ENCODE results near the gene CLIC6.

CLIC6 gene

DNA sequence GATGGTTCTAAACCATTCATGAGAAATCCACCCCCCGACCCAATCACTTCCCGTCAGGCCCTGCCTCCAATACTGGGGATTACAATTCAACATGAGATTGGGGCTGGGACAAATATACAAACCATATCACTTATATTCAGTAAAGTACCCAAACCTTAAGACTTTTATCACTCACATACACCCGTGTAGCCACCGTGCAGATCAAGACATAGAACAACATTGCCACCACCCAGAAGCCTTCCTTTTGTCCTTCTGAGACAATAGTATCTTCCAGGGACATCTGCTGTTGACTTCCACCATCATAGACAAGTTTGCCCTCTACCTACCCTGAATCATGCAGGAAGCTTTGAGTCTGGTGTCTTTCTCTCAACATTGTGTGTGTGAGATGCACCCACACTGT, 37.5 kb downstream of the CLIC6 start:
- TF ChIP-seq YY1 (IDR thresholded peaks at IDR 0.05; ENCODE audit: low read depth): no peak
- TF ChIP-seq CREB1 (IDR thresholded peaks at IDR 0.05; ENCODE audit: low read depth): no peak
- no peak for TF ChIP-seq TAF1 (IDR thresholded peaks at IDR 0.05; ENCODE audit: low read depth)
- TF ChIP-seq CEBPB (IDR thresholded peaks at IDR 0.05): no peak
- no peak for TF ChIP-seq ZBTB7A (IDR thresholded peaks at IDR 0.05; ENCODE audit: low read depth)
- TF ChIP-seq FOXM1 (IDR thresholded peaks at IDR 0.05; ENCODE audit: borderline replicate concordance, low read depth): no peak
- TF ChIP-seq, protein P1, sequence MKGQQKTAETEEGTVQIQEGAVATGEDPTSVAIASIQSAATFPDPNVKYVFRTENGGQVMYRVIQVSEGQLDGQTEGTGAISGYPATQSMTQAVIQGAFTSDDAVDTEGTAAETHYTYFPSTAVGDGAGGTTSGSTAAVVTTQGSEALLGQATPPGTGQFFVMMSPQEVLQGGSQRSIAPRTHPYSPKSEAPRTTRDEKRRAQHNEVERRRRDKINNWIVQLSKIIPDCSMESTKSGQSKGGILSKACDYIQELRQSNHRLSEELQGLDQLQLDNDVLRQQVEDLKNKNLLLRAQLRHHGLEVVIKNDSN (IDR thresholded peaks at IDR 0.05): no peak

DNA sequence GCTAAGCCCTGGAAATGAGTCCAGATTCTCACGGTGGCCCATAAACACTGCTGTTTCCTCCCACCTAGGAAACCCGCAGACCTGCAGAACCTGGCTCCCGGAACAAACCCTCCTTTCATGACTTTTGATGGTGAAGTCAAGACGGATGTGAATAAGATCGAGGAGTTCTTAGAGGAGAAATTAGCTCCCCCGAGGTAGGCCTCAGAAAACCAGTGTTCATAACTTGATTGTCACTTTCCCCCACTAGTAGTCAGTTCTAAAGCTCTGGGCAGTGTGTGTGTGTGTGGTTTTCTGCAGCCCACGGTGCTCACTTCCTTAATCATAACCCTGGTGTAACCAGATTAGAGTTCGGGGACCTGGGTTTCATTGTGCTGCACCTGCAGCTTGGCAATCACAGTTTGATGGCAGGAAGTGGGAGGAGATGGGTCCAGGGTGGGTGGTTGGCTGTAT, 39.1 kb downstream of the CLIC6 start:
- TF ChIP-seq NFIC (IDR thresholded peaks at IDR 0.05) (no peak), CEBPB (IDR thresholded peaks at IDR 0.05) (no peak), TEAD4 (IDR thresholded peaks at IDR 0.05) (no peak), TAF1 (IDR thresholded peaks at IDR 0.05; ENCODE audit: low read depth) (no peak), RAD21 (IDR thresholded peaks at IDR 0.05; ENCODE audit: low read depth) (no peak), YY1 (IDR thresholded peaks at IDR 0.05; ENCODE audit: low read depth) (no peak), EGR1 (IDR thresholded peaks at IDR 0.05) (no peak), CREB1 (IDR thresholded peaks at IDR 0.05; ENCODE audit: low read depth) (no peak), FOXM1 (IDR thresholded peaks at IDR 0.05; ENCODE audit: borderline replicate concordance, low read depth) (no peak)
- TF ChIP-seq, protein P2, sequence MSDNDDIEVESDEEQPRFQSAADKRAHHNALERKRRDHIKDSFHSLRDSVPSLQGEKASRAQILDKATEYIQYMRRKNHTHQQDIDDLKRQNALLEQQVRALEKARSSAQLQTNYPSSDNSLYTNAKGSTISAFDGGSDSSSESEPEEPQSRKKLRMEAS (IDR thresholded peaks at IDR 0.05): no peak
- TF ChIP-seq, protein P1 (IDR thresholded peaks at IDR 0.05): no peak

DNA sequence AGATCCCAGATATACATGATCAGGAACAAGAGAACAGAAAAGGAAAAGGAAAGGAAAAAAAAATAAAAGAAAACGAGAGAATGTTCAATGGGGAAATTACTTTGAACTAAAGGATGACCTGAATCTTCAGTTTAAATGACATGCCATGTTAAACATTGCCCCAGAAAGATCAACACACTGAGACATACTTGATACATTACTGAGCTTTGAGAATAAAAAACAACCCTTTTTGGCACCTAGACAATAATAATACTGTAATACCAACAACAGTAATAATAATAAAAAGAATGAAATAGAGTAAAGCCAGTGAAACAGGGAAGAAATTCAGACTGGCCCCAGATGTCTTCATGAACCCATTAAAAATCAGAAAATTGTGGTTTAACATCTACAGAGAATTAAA, 44.8 kb downstream of the CLIC6 start:
- TF ChIP-seq, protein P1 (IDR thresholded peaks at IDR 0.05): no peak
- TF ChIP-seq TEAD4 (IDR thresholded peaks at IDR 0.05) (no peak), RAD21 (IDR thresholded peaks at IDR 0.05; ENCODE audit: low read depth) (no peak), CREB1 (IDR thresholded peaks at IDR 0.05; ENCODE audit: low read depth) (no peak), TAF1 (IDR thresholded peaks at IDR 0.05; ENCODE audit: low read depth) (no peak), CEBPB (IDR thresholded peaks at IDR 0.05) (no peak), TCF12 (IDR thresholded peaks at IDR 0.05; ENCODE audit: low read depth) (no peak), NFIC (IDR thresholded peaks at IDR 0.05) (no peak), ZBTB7A (IDR thresholded peaks at IDR 0.05; ENCODE audit: low read depth) (no peak), FOXM1 (IDR thresholded peaks at IDR 0.05; ENCODE audit: borderline replicate concordance, low read depth) (no peak), EGR1 (IDR thresholded peaks at IDR 0.05) (no peak), YY1 (IDR thresholded peaks at IDR 0.05; ENCODE audit: low read depth) (no peak), EP300 (IDR thresholded peaks at IDR 0.05; ENCODE audit: borderline replicate concordance) (no peak)
- TF ChIP-seq, protein P2 (IDR thresholded peaks at IDR 0.05): no peak
- TF ChIP-seq, protein P3, sequence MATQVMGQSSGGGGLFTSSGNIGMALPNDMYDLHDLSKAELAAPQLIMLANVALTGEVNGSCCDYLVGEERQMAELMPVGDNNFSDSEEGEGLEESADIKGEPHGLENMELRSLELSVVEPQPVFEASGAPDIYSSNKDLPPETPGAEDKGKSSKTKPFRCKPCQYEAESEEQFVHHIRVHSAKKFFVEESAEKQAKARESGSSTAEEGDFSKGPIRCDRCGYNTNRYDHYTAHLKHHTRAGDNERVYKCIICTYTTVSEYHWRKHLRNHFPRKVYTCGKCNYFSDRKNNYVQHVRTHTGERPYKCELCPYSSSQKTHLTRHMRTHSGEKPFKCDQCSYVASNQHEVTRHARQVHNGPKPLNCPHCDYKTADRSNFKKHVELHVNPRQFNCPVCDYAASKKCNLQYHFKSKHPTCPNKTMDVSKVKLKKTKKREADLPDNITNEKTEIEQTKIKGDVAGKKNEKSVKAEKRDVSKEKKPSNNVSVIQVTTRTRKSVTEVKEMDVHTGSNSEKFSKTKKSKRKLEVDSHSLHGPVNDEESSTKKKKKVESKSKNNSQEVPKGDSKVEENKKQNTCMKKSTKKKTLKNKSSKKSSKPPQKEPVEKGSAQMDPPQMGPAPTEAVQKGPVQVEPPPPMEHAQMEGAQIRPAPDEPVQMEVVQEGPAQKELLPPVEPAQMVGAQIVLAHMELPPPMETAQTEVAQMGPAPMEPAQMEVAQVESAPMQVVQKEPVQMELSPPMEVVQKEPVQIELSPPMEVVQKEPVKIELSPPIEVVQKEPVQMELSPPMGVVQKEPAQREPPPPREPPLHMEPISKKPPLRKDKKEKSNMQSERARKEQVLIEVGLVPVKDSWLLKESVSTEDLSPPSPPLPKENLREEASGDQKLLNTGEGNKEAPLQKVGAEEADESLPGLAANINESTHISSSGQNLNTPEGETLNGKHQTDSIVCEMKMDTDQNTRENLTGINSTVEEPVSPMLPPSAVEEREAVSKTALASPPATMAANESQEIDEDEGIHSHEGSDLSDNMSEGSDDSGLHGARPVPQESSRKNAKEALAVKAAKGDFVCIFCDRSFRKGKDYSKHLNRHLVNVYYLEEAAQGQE (IDR thresholded peaks at IDR 0.05; ENCODE audit: low read depth): no peak

DNA sequence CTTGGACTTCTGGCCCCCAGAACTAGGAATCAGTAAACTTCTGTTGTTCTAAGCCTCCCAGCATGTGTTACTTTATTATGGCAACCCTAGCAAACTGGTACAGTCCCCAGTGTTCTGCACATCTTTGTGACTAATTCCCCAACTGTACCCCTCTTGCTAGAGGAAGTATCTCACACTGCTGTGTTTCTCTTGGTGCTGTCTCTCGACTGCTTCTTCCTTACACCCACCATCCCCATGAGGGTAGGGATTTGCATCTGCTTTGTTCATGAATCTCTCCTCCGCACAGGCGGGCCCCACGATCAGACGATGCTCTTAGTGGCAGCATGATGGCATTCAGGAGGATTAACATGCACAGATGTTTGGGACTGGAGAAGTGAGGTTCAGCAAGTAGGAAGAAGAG, 46.7 kb downstream of the CLIC6 start:
- TF ChIP-seq CEBPB (IDR thresholded peaks at IDR 0.05) (no peak), TEAD4 (IDR thresholded peaks at IDR 0.05) (no peak), EP300 (IDR thresholded peaks at IDR 0.05; ENCODE audit: borderline replicate concordance) (no peak), FOXM1 (IDR thresholded peaks at IDR 0.05; ENCODE audit: borderline replicate concordance, low read depth) (no peak), TAF1 (IDR thresholded peaks at IDR 0.05; ENCODE audit: low read depth) (no peak), TCF12 (IDR thresholded peaks at IDR 0.05; ENCODE audit: low read depth) (no peak), ZBTB7A (IDR thresholded peaks at IDR 0.05; ENCODE audit: low read depth) (no peak), CREB1 (IDR thresholded peaks at IDR 0.05; ENCODE audit: low read depth) (no peak), NFIC (IDR thresholded peaks at IDR 0.05) (no peak), RAD21 (IDR thresholded peaks at IDR 0.05; ENCODE audit: low read depth) (no peak), EGR1 (IDR thresholded peaks at IDR 0.05) (no peak), YY1 (IDR thresholded peaks at IDR 0.05; ENCODE audit: low read depth) (no peak)
- TF ChIP-seq, protein P1 (IDR thresholded peaks at IDR 0.05): no peak
- TF ChIP-seq, protein P2 (IDR thresholded peaks at IDR 0.05): no peak
- TF ChIP-seq, protein P3 (IDR thresholded peaks at IDR 0.05; ENCODE audit: low read depth): no peak
